Tibial nerve (tissue), 3 donors: ENCODE data around the gene PAK1.

Experiments used
- POLR2A ChIP-seq, 2 donors: fragments of 450-650 bp; IDR thresholded peaks; one replicate each; pipeline ENCODE4 v1.6.1; 2017; ENCODE audit warnings: antibody characterized with exemption in 2 of 2, mild to moderate bottlenecking in 2 of 2, moderate library complexity in 2 of 2
- TF ChIP-seq, protein P1 (sequence below), 5 experiments: fragments of 200-600 bp in 3 of 5; fragments of 450-650 bp in 2 of 5; sonication (generic) in 3 of 5; IDR thresholded peaks; one replicate each; pipeline ENCODE4 v1.5.1; 2016 to 2019; ENCODE audit warnings: antibody characterized with exemption in 5 of 5, mild to moderate bottlenecking in 3 of 5, moderate library complexity in 2 of 5

DNA sequence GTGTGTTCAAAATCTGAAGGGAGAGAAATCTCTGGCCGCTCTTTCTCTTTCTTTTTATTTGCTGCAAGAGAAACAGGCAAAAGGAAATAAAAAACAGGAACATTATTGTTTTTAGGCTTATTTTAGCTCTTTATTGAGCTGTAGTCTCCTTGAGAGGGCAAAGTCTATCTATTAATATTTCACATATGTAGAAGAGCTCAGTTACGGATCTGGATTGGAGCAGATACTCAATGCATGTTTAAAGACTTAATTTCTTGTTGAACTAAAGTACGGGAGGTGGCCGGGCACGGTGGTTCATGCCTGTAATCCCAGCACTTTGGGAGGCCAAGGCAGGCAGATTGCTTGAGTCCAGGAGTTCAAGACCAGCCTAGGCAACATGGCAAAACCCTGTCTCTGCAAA lies 94.0 kb downstream of the PAK1 start:
- TF ChIP-seq, protein P1, sequence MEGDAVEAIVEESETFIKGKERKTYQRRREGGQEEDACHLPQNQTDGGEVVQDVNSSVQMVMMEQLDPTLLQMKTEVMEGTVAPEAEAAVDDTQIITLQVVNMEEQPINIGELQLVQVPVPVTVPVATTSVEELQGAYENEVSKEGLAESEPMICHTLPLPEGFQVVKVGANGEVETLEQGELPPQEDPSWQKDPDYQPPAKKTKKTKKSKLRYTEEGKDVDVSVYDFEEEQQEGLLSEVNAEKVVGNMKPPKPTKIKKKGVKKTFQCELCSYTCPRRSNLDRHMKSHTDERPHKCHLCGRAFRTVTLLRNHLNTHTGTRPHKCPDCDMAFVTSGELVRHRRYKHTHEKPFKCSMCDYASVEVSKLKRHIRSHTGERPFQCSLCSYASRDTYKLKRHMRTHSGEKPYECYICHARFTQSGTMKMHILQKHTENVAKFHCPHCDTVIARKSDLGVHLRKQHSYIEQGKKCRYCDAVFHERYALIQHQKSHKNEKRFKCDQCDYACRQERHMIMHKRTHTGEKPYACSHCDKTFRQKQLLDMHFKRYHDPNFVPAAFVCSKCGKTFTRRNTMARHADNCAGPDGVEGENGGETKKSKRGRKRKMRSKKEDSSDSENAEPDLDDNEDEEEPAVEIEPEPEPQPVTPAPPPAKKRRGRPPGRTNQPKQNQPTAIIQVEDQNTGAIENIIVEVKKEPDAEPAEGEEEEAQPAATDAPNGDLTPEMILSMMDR (IDR thresholded peaks at IDR 0.05) = no peak
- no peak for TF ChIP-seq POLR2A (IDR thresholded peaks at IDR 0.05)
